Subcutaneous abdominal adipose tissue (tissue), 5 donors: Measurements from ENCODE around the gene SERPINA10.

ENCODE experiments used
- H3K27ac ChIP-seq: one replicate; pipeline ENCODE4 v1.7.0; 2013; ENCODE audit warnings: low read depth, mild to moderate bottlenecking, inconsistent platforms, low read length, moderate library complexity
- H3K27me3 ChIP-seq, 5 donors: one replicate each; pipeline ENCODE4 v1.7.0; 2013; ENCODE audit warnings: low read length in 5 of 5, inconsistent platforms in 1 of 5; ENCODE audit not compliant: control insufficient read depth in 5 of 5, insufficient read depth in 4 of 5
- H3K36me3 ChIP-seq, 5 donors: one replicate each; pipeline ENCODE4 v1.7.0; 2013; ENCODE audit warnings: low read length in 5 of 5; ENCODE audit not compliant: control insufficient read depth in 5 of 5, insufficient read depth in 5 of 5
- H3K4me1 ChIP-seq, 5 donors: one replicate each; pipeline ENCODE4 v1.7.0; 2013; ENCODE audit warnings: low read length in 5 of 5, mild to moderate bottlenecking in 3 of 5, moderate library complexity in 1 of 5; ENCODE audit not compliant: control insufficient read depth in 5 of 5, insufficient read depth in 5 of 5
- H3K4me3 ChIP-seq, 5 donors: one replicate each; pipeline ENCODE4 v1.7.0; 2013; ENCODE audit warnings: low read length in 5 of 5, low read depth in 1 of 5
- H3K9ac ChIP-seq, 5 donors: one replicate each; pipeline ENCODE4 v1.7.0; 2013; ENCODE audit warnings: low read length in 5 of 5, mild to moderate bottlenecking in 4 of 5, moderate library complexity in 3 of 5
- H3K9me3 ChIP-seq, 5 donors: one replicate each; pipeline ENCODE4 v1.7.0; 2013; ENCODE audit warnings: low read length in 5 of 5; ENCODE audit not compliant: control insufficient read depth in 5 of 5
- donor health status: healthy.
- donor health status: healthy.
- donor health status: healthy.
- donor health status: healthy.
- donor health status: healthy.

SERPINA10 gene

DNA sequence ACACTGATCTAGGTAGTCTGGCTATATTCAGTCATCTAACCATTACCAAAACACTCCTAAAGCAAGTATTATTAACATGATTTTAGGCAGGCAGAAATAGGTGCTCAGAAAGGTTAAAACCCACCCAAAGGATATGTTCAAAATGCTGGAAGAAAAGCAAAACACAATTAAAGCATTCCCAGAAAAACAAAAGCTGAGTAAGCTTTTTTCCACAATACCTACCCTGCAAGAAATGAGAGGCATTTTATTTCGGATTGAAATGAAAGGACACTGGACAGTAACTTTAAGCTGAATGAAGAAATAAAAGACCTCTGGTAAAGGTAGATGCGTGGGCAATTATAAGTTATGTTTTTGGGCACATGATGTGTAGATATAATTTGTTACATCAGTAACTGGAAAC, 21.8 kb upstream of the SERPINA10 start:
- Histone ChIP-seq H3K4me1 (peaks cover 0 to 9% (median 0%) of the 10 kb centered on the region in 5 donors), H3K36me3 (no peaks in the 10 kb centered on the region), H3K9me3 (no peaks in the 10 kb centered on the region), H3K4me3 (no peak overlapping the region), H3K9ac (no peak overlapping the region), H3K27me3 (no peaks in the 10 kb centered on the region), H3K27ac (no peak overlapping the region)

DNA sequence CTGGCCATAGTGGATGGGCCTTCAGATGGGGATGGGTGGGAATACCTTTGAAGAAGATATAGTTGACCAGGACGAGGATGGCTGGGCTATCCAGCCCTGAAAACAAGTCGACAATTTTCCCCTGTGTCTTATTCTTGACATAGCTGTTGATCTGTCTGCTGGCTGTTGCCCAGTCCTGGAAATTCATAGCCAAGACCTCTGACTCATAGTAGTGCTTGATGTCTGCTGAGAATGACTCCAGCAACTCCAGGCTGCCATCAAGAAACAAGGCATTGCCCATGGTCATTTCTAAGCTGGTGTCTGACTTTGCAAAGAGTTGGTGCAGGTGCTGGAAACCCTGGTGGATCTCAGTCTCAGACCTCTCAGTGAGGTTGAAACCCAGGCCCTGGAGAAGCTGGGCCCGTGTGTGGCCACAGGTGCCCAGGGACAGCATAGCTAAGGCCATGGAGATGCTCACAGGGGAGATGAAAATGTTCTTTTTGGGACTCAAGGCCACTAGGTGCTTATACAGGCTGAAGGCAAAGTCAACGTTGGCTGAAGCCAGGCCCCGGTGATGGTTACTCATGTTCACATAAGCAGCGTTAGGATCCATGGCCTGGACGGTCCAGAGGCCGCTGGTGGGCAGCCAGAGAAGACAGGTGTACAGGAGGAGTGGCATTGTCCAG, 21.1 kb upstream of the SERPINA10 start:
- no peak overlapping the region for H3K27ac ChIP-seq
- H3K4me3 ChIP-seq, result no peak overlapping the region
- H3K4me1 ChIP-seq, result peaks cover 0 to 9% (median 0%) of the 10 kb centered on the region in 5 donors
- H3K36me3 ChIP-seq, result no peaks in the 10 kb centered on the region
- no peaks in the 10 kb centered on the region for H3K27me3 ChIP-seq
- H3K9me3 ChIP-seq, result no peaks in the 10 kb centered on the region
- no peak overlapping the region for H3K9ac ChIP-seq

DNA sequence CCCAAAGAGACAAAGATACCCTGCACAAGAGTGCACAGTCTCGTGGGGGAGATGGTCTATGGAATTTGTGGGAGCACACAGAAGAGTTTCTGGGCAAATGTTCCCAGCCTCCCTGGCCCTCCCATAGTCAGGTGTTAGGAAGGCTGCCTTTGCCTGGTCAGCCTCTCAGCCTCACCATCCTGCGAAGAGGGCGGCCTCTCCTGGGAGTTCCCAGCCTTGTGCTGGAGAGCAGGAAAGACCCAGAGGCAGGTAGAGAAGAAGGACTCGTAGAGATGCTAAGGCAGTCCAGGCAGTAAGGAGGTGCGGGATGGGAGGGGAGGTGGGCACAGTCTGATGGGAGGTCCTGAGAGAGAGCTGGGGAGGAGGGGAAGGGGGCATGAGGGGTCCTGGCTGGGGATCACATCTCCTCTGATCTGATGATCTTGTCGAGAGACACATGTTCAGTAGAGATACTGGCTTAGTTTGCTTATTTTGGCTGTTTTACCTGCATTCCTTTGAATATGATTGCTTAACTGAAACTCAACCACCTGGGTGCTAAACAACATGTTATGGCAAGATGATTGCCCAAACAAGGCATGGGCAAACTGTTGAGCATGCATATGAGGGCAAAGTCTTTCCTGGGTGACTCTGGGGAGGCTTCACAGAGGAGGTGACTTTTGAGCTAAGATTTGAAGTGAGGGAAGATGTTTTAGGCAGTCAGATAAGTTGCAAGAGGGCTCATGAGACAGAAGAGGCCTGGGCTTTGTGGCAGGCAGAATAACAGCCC, 19.6 kb upstream of the SERPINA10 start:
- Histone ChIP-seq H3K27ac (no peak overlapping the region), H3K4me1 (peaks cover 0 to 8% (median 0%) of the 10 kb centered on the region in 5 donors), H3K9ac (no peak overlapping the region), H3K36me3 (no peaks in the 10 kb centered on the region), H3K9me3 (peaks cover 3 to 13% (median 7%) of the 10 kb centered on the region in 5 donors), H3K27me3 (peaks cover 0 to 5% (median 3%) of the 10 kb centered on the region in 5 donors), H3K4me3 (no peak overlapping the region)

DNA sequence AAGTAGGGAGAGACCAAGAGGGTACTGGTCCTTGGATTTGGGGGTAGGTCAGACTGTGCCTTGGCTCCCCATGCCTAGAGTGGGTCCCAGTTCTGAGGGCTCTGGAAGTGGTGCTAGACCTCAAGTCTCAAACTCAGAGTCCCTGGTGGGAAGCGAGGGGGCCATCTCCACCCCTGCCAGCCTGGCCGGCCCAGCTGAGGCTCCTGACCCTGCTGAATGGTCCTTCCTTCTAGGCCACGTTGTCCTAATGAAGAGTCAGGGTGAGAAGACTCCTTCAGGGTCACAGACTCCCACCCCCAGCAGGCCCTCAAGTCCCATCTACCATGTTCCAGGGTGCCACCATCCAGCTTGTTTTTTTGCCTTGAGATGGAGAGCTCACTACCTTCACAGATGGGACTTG, 17.2 kb upstream of the SERPINA10 start:
- no peaks in the 10 kb centered on the region for H3K36me3 ChIP-seq
- no peak overlapping the region for H3K4me3 ChIP-seq
- H3K9me3 ChIP-seq, result peaks cover 3 to 20% (median 13%) of the 10 kb centered on the region in 5 donors
- no peak overlapping the region for H3K27ac ChIP-seq
- H3K9ac ChIP-seq, result no peak overlapping the region
- peaks cover 0 to 6% (median 3%) of the 10 kb centered on the region in 5 donors for H3K27me3 ChIP-seq
- peaks cover 0 to 3% (median 0%) of the 10 kb centered on the region in 5 donors for H3K4me1 ChIP-seq

DNA sequence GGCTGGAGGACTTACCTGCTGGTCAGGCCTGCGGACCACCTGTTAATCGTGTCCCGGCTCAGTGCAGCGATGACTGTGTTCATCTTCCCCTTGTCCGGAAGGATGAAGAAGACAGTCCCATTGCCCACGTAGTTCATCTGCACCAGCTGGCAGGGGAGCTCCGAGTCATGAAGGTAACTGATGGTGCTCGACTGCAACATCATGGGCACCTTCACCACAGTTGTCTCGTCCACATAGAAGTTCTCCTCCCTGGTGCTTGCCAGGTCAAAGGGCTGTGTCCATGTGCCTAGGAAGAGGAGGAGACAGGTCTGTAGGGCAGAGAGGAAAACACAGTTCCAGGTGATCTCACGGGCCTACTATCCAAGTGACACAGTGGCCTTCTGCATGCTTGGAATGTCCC, 16.7 kb upstream of the SERPINA10 start:
- peaks cover 0 to 6% (median 3%) of the 10 kb centered on the region in 5 donors for H3K27me3 ChIP-seq
- no peak overlapping the region for H3K4me3 ChIP-seq
- H3K9ac ChIP-seq, result no peak overlapping the region
- H3K4me1 ChIP-seq, result peaks cover 0 to 3% (median 0%) of the 10 kb centered on the region in 5 donors
- no peak overlapping the region for H3K27ac ChIP-seq
- H3K36me3 ChIP-seq, result no peaks in the 10 kb centered on the region
- H3K9me3 ChIP-seq, result peaks cover 3 to 20% (median 13%) of the 10 kb centered on the region in 5 donors

DNA sequence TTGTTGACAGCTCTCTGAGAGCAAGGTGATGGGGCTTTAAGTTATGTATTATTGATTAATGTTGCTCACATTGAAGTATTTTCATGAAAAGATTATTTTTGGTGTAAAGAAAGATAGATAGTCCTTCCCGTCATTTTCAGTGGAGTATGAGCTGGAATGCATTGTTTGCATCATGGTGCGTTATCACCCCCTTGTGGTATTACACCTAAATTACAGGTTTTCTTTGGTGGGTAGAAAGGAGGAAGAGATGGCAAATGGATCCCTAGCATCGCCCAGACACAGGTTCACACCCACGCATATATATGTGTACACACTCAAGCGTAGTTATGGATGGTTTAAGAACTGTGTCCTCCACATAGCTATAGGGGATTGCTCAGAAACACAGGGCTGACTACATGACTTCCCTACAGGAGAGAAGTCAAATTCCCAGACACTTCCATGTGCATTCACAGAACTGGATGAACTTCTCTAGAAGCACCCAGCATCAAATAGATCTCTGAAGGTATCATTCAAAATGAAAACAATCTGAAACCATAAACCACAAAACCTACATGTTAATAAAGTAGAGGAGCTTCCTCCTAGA, 14.4 kb upstream of the SERPINA10 start:
- peaks cover 3 to 20% (median 13%) of the 10 kb centered on the region in 5 donors for H3K9me3 ChIP-seq
- no peak overlapping the region for H3K9ac ChIP-seq
- peaks cover 0 to 3% (median 0%) of the 10 kb centered on the region in 5 donors for H3K4me1 ChIP-seq
- no peak overlapping the region for H3K27ac ChIP-seq
- H3K36me3 ChIP-seq, result no peaks in the 10 kb centered on the region
- peaks cover 0 to 6% (median 3%) of the 10 kb centered on the region in 5 donors for H3K27me3 ChIP-seq
- no peak overlapping the region for H3K4me3 ChIP-seq

DNA sequence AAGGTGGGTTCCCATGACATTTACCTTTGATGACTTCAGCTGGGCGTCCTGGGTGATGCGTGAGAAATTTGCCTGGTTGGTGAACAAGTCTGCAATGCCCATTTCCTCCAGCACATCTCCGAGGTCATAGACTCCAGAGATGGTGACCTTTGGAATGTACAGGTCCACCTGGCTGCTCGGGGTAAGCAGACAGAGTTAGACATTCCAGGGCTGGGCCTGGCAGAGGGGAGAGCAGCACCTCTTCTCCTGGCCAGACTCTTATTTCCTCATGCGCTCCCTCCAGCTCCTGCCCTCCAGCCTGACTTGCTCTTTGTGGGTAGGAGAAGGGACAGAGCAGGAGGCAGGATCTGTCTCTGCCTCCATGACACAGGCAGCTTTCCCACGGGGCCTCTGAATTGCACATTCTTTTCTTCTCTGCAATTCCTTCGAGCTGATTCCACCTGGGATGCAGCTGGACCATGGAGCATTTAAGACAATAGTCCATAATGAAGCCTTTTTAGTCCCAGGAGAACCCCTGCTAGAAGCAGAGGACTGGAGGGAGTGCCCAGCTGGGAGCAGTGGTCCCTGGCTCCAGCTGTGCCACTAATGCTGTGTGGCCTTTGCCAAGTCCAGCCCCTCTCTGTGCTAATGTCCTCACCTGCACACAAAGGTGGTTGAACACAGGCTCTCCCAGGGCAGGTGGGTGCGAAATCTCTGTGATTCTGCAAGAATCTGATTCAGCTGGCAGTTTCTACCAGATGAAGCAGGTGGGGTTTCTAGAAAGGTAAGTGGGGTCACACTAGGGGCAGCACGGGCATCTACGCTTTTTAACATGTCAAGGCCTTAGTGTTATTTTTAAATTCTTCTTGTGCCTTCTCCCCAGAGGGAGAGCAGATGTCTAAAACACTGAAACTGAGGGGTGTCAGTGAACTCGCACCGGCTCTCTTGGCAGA, 13.2 kb upstream of the SERPINA10 start:
- H3K4me1 ChIP-seq, result peaks cover 0 to 3% (median 0%) of the 10 kb centered on the region in 5 donors

DNA sequence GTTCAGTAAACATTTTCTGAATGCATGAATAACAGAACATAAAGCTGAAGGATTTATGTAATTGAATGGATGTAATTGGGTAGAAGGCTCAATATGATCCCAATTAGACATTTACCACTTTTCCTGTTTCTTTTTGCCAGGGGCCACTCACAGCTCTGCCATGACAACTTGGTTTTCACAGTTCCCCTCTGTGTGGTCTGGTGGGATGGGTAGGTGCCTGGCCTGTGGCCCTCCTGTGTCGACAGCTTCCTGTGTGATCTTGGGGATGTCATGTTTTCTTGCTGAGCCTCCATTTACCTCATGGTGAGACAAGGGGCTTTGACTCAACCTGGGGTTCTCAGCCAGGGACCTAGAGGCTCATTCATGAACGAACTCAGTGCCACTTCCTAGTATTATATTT, 12.6 kb upstream of the SERPINA10 start:
- peaks cover 0 to 3% (median 0%) of the 10 kb centered on the region in 5 donors for H3K4me1 ChIP-seq
- H3K9me3 ChIP-seq, result peaks cover 3 to 20% (median 13%) of the 10 kb centered on the region in 5 donors
- H3K9ac ChIP-seq, result no peak overlapping the region
- H3K27ac ChIP-seq, result no peak overlapping the region
- no peak overlapping the region for H3K4me3 ChIP-seq
- no peaks in the 10 kb centered on the region for H3K36me3 ChIP-seq
- peaks cover 0 to 6% (median 3%) of the 10 kb centered on the region in 5 donors for H3K27me3 ChIP-seq

More for the DNA sequence above, 13.2 kb upstream of the SERPINA10 start:
- Histone ChIP-seq H3K27me3 (peaks cover 0 to 6% (median 3%) of the 10 kb centered on the region in 5 donors), H3K9ac (no peak overlapping the region), H3K9me3 (peaks cover 3 to 20% (median 13%) of the 10 kb centered on the region in 5 donors), H3K27ac (no peak overlapping the region), H3K4me3 (no peak overlapping the region), H3K36me3 (no peaks in the 10 kb centered on the region)

DNA sequence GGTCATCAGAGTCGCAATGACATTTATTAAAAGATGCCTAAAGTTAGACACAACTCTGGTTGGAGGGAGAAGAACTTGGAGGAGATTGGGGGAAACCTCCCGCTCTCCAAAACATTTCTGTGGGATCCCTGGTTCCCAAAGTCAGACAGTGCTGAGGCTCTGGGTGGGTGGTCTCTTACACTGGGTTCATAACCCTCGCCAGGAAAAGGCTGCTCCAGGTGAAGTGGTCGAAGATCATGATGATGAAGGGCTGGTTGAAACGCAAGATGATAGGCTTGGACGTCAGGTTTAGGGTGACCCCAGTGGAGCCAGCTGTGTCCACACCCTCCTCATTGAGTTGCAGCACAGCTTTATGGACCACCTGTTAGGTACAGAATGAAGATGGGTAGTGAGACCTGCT, 11.2 kb upstream of the SERPINA10 start:
- H3K27ac ChIP-seq, result no peak overlapping the region
- no peak overlapping the region for H3K9ac ChIP-seq
- H3K4me3 ChIP-seq, result no peak overlapping the region
- peaks cover 0 to 6% (median 3%) of the 10 kb centered on the region in 5 donors for H3K27me3 ChIP-seq
- peaks cover 0 to 3% (median 0%) of the 10 kb centered on the region in 5 donors for H3K4me1 ChIP-seq
- H3K36me3 ChIP-seq, result no peaks in the 10 kb centered on the region
- H3K9me3 ChIP-seq, result peaks cover 3 to 20% (median 13%) of the 10 kb centered on the region in 5 donors
